Ishikawa (cell line): ENCODE measurements around the gene ERBB4.

Experiments used
- CEBPB ChIP-seq: IDR thresholded peaks from 2 replicates; pipeline ENCODE4 v1.6.1; 2012
- CREB1 ChIP-seq: IDR thresholded peaks from 2 replicates; pipeline ENCODE4 v1.6.1; 2012; ENCODE audit warnings: low read depth
- EGR1 ChIP-seq: IDR thresholded peaks from 2 replicates; pipeline ENCODE4 v1.6.1; 2012
- EP300 ChIP-seq: IDR thresholded peaks from 2 replicates; pipeline ENCODE4 v1.6.1; 2012; ENCODE audit warnings: borderline replicate concordance
- FOXM1 ChIP-seq: IDR thresholded peaks from 2 replicates; pipeline ENCODE4 v1.6.1; 2012; ENCODE audit warnings: low read depth, borderline replicate concordance
- MAX ChIP-seq: IDR thresholded peaks from 2 replicates; pipeline ENCODE4 v1.6.1; 2012
- NFIC ChIP-seq: IDR thresholded peaks from 2 replicates; pipeline ENCODE4 v1.6.1; 2012
- REST ChIP-seq: IDR thresholded peaks from 2 replicates; pipeline ENCODE4 v1.6.1; 2012; ENCODE audit warnings: low read depth, mild to moderate bottlenecking
- TAF1 ChIP-seq: IDR thresholded peaks from 2 replicates; pipeline ENCODE4 v1.6.1; 2012; ENCODE audit warnings: low read depth, mild to moderate bottlenecking
- TCF12 ChIP-seq: IDR thresholded peaks from 2 replicates; pipeline ENCODE4 v1.6.1; 2012; ENCODE audit warnings: low read depth
- USF1 ChIP-seq: IDR thresholded peaks from 2 replicates; pipeline ENCODE4 v1.6.1; 2012
- YY1 ChIP-seq: IDR thresholded peaks from 2 replicates; pipeline ENCODE4 v1.6.1; 2012; ENCODE audit warnings: low read depth
- ZBTB7A ChIP-seq: IDR thresholded peaks from 2 replicates; pipeline ENCODE4 v1.6.1; 2012; ENCODE audit warnings: low read depth

- no peak for TF ChIP-seq MAX
- no peak for TF ChIP-seq EP300
- no peak for TF ChIP-seq CREB1
- TF ChIP-seq REST = no peak
- TF ChIP-seq EGR1 = no peak
- no peak for TF ChIP-seq TAF1
- no peak for TF ChIP-seq USF1
- no peak for TF ChIP-seq ZBTB7A
- TF ChIP-seq YY1 = no peak
- TF ChIP-seq FOXM1 = no peak
- no peak for TF ChIP-seq NFIC
- no peak for TF ChIP-seq TCF12
- TF ChIP-seq CEBPB = no peak
Measured at GRCh38 chr2:212024040-212024439, 514.6 kb downstream of the ERBB4 start.
